ENCODE results near the gene TRIM28.
"Not testable (repeated sequence)": the region's sequence is repeated elsewhere in the genome, so short reads cannot be mapped to it uniquely, and the experiment has no call there.

Gene TRIM28

DNA sequence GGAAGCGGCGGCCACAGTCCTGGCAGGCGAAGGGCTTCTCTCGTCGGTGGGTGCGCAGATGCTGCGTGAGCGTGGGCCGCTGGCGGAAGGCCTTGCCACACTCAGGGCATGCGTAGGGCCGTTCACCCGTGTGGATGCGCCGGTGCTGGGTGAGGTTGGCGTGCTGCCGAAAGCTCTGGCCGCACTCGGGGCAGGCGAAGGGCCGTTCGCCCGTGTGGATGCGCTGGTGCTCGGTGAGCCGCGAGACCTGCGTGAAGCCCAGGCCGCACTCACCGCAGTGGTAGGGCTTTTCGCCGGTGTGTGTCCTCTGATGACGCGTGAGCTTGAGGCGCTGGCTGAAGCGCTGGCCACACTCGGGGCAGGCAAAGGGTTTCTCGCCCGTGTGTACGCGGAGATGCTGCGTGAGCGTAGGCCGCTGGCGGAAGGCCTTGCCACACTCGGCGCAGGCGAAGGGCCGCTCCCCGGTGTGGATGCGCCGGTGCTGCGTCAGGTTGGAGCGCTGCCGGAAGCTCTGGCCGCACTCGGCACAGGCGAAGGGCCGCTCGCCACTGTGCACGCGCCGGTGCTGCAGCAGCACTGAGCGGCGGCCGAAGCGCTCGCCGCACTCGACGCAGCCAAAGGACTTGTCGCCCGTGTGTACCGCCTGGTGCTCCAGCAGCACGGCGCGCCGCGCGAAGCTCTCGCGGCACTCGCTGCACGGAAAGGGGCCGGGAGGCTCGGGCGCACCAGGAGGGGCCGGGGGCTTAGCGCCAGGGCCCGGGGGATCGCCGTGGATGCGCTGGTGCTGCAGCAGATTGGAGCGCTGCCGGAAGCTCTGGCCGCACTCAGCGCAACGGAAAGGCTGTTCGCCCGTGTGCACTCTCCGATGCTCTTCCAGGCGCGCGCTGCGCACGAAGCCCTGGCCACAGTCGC is 18.5 kb downstream of the TRIM28 start:
- DNase-seq: no peak

DNA sequence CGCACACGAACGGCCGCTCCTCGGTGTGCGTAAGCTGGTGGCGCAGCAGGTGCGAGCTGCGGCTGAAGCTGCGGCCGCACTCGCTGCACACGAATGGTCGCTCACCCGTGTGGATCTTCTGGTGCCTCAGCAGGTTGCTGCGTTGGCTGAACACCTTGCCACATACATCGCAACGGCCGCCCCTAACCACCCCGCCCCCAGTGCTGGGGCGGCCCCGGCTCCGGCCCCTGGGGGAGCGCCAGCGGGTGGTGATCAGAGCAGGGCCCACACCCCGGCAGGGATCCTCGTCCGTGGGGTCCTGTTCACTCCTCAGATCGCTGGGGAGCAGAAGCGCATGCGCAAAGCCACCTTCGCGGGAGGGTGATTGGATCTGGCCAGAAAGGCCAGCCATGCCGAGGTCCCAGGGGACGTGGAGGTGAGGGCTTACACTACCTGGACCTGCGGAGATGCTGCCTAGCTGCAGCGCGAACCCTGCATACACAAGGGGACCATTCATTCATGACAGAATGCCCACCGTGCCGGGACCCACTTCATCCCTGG is 19.2 kb downstream of the TRIM28 start:
- DNase-seq: no peak

- DNase-seq: no peak
These were observed 20.0 kb downstream of the TRIM28 start for GRCh38 chr19:58563823-58564222.

DNA sequence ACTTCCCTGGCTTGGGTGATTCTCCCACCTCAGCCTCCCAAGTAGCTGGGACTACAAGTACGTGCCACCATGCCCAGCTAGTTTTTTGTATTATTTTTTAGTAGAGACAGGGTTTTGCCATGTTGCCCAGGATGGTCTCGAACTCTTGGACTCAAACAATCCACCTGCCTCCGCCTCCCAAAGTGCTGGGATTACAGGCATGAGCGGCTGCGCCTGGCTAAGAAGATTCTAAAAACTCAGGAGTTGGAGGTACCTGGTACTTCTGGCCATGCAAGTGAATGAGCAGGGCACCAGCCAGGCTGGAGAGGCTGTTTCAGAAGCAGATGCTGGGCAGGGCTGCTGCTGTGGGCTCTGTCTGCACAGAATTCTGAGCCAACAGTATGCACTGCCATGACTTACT is 23.1 kb downstream of the TRIM28 start:
- no peak for DNase-seq

DNA sequence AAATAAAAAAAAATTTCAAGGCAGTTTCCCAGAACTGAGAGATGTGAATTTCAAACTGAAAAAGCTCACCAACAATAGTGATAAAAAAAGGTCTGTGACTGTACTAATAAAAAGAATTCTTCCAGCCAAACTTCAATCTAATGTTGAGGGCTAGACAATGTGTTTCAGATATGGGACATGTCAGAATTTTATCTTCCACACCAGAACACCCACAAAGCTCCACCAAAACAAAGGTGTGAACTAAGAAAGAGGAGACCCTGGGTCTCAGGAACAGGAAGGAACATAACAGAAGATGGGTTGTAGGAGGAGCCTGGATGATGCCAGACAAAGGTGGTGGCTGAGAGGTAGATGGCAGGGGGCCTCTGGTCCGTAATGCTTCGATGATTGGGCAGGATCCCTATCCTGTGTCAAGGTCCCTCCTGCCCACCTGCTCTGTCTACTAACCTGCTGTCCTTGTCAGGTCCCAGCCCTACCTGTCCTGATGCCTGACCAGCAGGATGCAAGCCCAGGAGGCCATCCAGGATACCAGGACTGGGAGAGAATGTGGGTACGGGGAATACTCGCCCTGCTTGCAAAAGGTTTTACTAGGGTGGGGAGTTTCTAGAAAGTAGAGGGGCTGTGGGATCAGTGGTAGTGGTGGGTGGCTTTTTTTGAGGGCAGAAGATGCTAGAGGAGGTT is 24.7 kb downstream of the TRIM28 start:
- DNase-seq: no peak

GRCh38 chr19:58569191-58569942 is 25.5 kb downstream of the TRIM28 start:
- DNase-seq: no peak

- no peak for DNase-seq
These were observed 26.2 kb downstream of the TRIM28 start for GRCh38 chr19:58569943-58570670.

DNA sequence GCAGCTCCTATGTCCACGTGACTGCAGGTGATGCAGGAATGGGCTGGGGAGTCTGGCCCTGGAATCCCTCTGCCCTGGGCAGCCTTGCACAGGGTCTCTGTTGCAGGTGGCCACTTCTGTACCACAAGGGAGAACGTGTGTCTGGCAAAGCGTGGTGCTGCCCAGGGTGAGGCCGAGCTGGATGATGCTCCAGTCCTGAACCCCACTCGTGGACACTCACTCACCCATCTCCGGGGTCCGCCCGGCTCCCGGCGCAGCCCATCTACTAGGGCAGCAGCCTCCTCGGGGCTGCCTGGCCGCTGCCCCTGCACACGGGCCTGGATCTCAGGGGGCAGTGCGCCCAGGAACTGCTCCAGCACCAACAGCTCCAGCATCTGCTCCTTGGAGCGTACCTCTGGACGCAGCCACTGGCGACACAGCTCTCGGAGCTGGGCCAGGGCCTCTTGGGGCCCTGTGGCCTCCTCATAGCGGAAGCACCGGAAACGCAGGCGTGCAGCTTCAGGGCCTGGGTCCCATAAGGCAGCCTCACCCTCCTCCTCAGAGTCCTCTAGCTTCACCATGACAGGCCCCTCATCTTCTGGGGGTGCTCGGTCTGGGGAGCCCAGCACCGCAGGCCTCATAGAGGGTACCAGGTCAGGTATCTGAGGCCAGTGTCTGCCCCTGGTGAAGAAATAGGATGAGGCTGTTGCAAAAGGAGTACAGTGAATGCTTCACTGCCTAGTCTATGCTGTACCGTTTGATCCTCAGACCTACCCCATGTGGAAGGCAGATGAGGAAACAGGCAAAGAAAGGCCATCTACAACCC is 27.1 kb downstream of the TRIM28 start:
- no peak for DNase-seq

- no peak for DNase-seq
These were observed 27.7 kb downstream of the TRIM28 start for GRCh38 chr19:58571575-58571947.

DNA sequence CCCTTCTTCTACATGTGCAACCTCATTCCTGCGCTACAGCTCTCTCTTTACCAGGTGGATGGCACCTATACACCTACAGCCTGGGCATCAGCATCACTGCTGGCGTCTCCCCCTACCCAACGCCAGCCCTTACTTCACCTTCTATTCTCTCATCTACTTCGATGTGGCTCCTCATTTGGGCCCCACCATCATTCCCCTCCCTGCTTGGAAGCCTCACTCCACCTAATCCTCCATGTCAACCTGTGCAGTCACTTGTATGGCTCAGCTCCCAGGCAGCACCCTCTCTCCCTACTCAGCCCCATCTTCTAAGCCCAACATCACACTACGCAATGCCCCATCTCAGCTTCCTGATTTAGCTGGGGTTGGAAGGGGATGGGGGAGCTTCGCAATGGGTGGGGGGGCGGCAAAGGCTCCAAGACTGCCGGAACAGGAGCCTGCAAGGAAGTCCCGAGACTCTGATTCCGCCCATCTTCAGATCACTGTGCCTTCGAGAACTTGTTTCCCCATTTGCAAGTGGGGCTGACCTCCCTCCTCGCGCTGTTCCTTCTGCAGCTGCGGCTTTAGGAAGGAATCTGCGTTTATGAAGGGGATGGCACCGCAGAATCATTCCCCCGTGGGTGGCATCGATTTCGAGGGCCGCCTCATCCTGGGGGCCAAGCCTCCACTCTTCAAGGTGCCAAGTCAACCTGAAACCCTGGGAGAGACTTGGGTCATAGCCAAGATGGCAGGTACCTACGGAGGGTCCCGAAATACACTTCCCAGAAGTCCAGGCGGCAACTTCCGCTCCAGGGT is 28.4 kb downstream of the TRIM28 start:
- no peak for DNase-seq

DNA sequence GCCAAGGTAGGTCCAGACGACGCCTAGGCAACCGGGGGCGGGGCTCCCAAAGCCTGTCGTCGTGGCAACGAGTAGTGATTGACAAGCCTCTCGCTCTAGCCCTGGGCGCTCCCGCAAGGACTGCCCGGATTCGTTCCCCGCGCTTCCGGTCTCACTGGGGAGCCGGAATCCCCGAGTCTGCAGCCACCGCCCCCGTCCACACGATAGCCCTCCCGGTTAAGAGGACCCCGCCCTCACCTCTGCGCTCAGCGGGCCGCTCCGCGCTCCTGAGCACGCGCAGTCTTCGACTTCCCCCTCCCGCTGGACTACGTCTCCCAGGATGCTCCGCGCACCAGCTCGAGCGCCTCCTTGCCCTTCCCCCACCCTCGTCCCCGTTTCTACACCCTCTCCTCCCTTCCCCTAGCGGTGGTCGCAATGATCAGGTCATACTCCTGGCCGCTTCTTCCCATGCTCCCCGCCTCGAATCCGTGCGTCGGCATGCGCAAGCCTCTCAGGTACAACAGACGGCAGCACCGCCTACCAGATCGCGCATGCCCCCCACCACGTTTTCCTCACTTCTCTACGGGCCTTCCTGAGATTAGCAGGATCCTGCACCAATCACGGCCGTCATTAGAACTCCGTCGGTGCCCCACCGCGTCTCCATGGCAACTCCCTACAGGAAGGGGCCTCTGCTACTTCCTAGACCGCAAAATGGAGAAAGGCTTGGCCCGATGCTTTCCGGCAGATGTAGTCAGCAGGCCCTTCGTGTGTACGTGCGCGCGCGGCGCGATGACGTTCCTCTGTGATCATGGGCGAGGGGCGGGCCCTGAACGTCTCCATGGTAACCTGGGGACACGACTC is 29.2 kb downstream of the TRIM28 start, which contains the start of gene MZF1:
Gene MZF1, minus strand, starts transcription at position 518 of the 840 bp plus-strand sequence. CDS start 1,946 bp downstream, outside the sequence.
- DNase-seq: no peak

GRCh38 chr19:58573658-58574164 is 29.8 kb downstream of the TRIM28 start:
- no peak for DNase-seq

DNA sequence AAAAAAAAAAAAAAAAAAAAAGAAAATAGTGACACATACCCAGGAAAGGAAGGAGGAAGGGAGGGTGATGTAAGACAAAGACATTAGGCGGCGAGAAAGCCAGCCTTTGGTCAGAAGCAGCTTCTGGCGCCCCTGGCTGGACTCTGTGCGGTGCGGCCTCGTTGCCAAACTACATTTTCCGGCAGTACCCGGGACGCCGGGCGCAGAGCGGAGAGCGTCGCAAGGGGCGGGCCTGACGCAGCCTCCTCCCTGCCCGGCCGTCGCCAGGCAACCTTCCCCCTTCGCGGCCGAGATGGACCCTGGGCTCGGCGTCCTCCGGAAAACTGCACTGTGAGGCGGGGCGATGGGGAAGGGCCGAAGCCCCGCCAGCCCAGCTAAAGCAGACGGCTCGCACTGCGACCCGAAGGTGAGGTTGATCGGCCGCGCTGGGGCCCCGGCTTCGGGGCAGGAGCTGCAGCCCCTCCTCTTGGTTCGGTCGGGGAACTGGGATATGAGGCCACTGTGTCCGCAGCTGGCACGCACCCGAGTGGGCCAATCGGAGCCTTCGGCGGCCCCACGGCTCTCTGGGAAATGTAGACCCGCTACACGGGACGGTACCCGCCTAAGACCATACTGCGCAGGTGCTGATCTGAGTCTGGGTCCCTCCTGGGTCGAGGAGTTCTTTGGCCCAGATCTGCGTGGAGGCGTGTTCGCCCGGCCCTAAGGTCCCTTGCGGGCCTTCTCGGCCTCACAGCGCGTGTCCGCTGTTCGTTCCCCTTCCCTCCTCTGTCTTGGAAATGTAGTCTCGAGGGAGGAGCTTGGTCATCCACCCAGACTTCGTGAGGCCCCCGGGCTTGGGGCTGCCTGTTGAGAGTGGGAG is 31.5 kb downstream of the TRIM28 start:
- no peak for DNase-seq

- DNase-seq: not testable (repeated sequence)
These were observed 33.7 kb downstream of the TRIM28 start for GRCh38 chr19:58577581-58577980.

GRCh38 chr19:58578012-58578925 is 34.4 kb downstream of the TRIM28 start:
- DNase-seq: no peak

DNA sequence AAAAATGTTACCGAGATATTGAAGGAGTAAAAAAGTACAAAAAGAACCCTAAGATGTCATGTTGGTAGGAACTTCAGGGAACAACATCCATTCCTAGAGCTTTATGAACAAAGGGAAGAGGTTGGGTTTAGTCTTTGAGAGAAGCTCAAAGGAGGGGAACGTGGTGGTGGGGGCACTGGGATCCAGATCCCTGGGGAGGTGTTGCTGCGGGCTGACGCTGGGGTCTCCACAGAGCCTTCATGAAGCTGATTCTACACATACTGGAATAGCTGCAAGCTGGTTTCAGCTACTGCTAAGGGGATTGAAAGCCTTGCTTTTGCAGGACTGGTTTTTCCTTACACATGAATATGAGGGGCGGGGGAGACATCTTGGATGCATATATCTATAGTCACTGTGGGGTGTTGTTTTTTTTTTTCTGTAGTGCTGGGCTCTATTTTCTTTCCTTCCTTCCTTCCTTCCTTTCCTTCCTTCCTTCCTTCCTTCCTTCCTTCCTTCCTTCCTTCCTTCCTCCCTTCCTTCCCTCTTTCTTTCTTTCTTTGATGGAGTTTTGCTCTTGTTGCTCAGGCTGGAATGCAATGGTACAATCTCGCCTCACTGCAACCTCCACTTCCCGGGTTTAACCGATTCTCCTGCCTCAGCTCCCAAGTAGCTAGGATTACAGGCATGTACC is 35.7 kb downstream of the TRIM28 start:
- no peak for DNase-seq

All from cortex of kidney (tissue), 1 donor.